HepG2 (cell line): ENCODE data around the gene IRS1. TPM values are rescaled to one million over a fixed set of nuclear protein-coding genes. Genes with fewer than 3 reads are reported as not detected.

Source experiments
- AKAP8 ChIP-seq: sonication (generic); formaldehyde crosslinking; IDR thresholded peaks from 2 replicates; pipeline ENCODE4 v1.5.1; 2020; ENCODE audit warnings: mild to moderate bottlenecking, missing genetic modification reagents
- ATM ChIP-seq: fragments of 450-650 bp; IDR thresholded peaks from 2 replicates; pipeline ENCODE4 v1.7.1; 2017; ENCODE audit warnings: mild to moderate bottlenecking, borderline replicate concordance
- CHD2 ChIP-seq: IDR thresholded peaks from 2 replicates; pipeline ENCODE4 v1.6.1; 2011; ENCODE audit warnings: low read depth, low read length, improper control_type of control experiment
- ERF ChIP-seq: IDR thresholded peaks from 2 replicates; pipeline ENCODE4 v1.6.1; 2018; ENCODE audit warnings: missing biosample characterization, missing genetic modification reagents
- GABPB1 ChIP-seq: IDR thresholded peaks from 2 replicates; pipeline ENCODE4 v1.6.1; 2016; ENCODE audit warnings: mild to moderate bottlenecking, missing genetic modification reagents, moderate library complexity, missing compliant biosample characterization
- GZF1 ChIP-seq: sonication (generic); formaldehyde crosslinking; IDR thresholded peaks from 2 replicates; pipeline ENCODE4 v1.5.1; 2020; ENCODE audit warnings: mild to moderate bottlenecking, missing genetic modification reagents
- HES4 ChIP-seq: sonication (generic); formaldehyde crosslinking; IDR thresholded peaks from 2 replicates; pipeline ENCODE4 v1.9.0; 2021; ENCODE audit warnings: mild to moderate bottlenecking, missing genetic modification reagents, borderline replicate concordance
- KDM2A ChIP-seq: sonication (generic); formaldehyde crosslinking; IDR thresholded peaks from 2 replicates; pipeline ENCODE4 v1.4.0; 2020; ENCODE audit warnings: low read depth, missing genetic modification reagents, borderline replicate concordance
- NR2F6 ChIP-seq, 2 experiments: IDR thresholded peaks; 2 replicates each; pipeline ENCODE4 v1.6.1; 2016; ENCODE audit warnings: antibody characterized with exemption in 1 of 2, mild to moderate bottlenecking in 1 of 2
- NRL ChIP-seq: sonication (generic); formaldehyde crosslinking; IDR thresholded peaks from 2 replicates; pipeline ENCODE4 v1.5.0; 2020; ENCODE audit warnings: missing genetic modification reagents, mild to moderate bottlenecking, moderate library complexity, borderline replicate concordance
- SOX5 ChIP-seq: IDR thresholded peaks from 2 replicates; pipeline ENCODE4 v1.6.1; 2016; ENCODE audit warnings: borderline replicate concordance
- TCF7 ChIP-seq: sonication (generic); IDR thresholded peaks from 2 replicates; pipeline ENCODE4 v1.6.1; 2016; ENCODE audit warnings: antibody characterized with exemption, low read depth
- THAP11 ChIP-seq: IDR thresholded peaks from 2 replicates; pipeline ENCODE4 v1.6.1; 2016; ENCODE audit warnings: missing biosample characterization, missing genetic modification reagents
- TOPORS ChIP-seq: sonication (generic); formaldehyde crosslinking; IDR thresholded peaks from 2 replicates; pipeline ENCODE4 v1.8.0; 2023; ENCODE audit warnings: mild to moderate bottlenecking, missing genetic modification reagents
- ZFAT ChIP-seq: sonication (generic); formaldehyde crosslinking; conservative IDR thresholded peaks from 2 replicates; pipeline ENCODE4 v1.8.1; 2023; ENCODE audit warnings: missing genetic modification reagents, inconsistent platforms
- ZNF124 ChIP-seq: sonication (generic); formaldehyde crosslinking; IDR thresholded peaks from 2 replicates; pipeline ENCODE4 v1.4.0; 2020; ENCODE audit warnings: missing genetic modification reagents
- ZNF17 ChIP-seq: sonication (generic); formaldehyde crosslinking; IDR thresholded peaks from 2 replicates; pipeline ENCODE4 v1.5.0; 2020; ENCODE audit warnings: mild to moderate bottlenecking, missing genetic modification reagents
- ZNF296 ChIP-seq: sonication (generic); formaldehyde crosslinking; conservative IDR thresholded peaks from 2 replicates; pipeline ENCODE4 v1.5.0; 2020; ENCODE audit warnings: mild to moderate bottlenecking, missing genetic modification reagents
- ZNF33A ChIP-seq: sonication (generic); formaldehyde crosslinking; IDR thresholded peaks from 2 replicates; pipeline ENCODE4 v1.5.1; 2020; ENCODE audit warnings: missing genetic modification reagents, mild to moderate bottlenecking, moderate library complexity, borderline replicate concordance
- ZNF556 ChIP-seq: sonication (generic); formaldehyde crosslinking; IDR thresholded peaks from 2 replicates; pipeline ENCODE4 v1.4.0; 2020; ENCODE audit warnings: mild to moderate bottlenecking, missing genetic modification reagents, borderline replicate concordance
- ZNF576 ChIP-seq: sonication (generic); formaldehyde crosslinking; IDR thresholded peaks from 2 replicates; pipeline ENCODE4 v1.4.0; 2020; ENCODE audit warnings: mild to moderate bottlenecking, missing genetic modification reagents
- ZNF678 ChIP-seq: sonication (generic); formaldehyde crosslinking; IDR thresholded peaks from 2 replicates; pipeline ENCODE4 v1.4.0; 2020; ENCODE audit warnings: mild to moderate bottlenecking, missing genetic modification reagents
- ZNF766 ChIP-seq: sonication (generic); formaldehyde crosslinking; IDR thresholded peaks from 2 replicates; pipeline ENCODE4 v1.5.0; 2020; ENCODE audit warnings: missing genetic modification reagents, borderline replicate concordance
- ZNF816 ChIP-seq: sonication (generic); formaldehyde crosslinking; IDR thresholded peaks from 2 replicates; pipeline ENCODE4 v1.8.0; 2022; ENCODE audit warnings: missing genetic modification reagents, mild to moderate bottlenecking, borderline replicate concordance
- ZSCAN21 ChIP-seq: sonication (generic); formaldehyde crosslinking; IDR thresholded peaks from 2 replicates; pipeline ENCODE4 v1.8.0; 2022; ENCODE audit warnings: mild to moderate bottlenecking, missing genetic modification reagents, moderate library complexity, borderline replicate concordance
- polyA plus RNA-seq, 8 experiments: library from polyadenylated mRNA; depleted of rRNA in 3 of 8; stranded (reverse) in 7 of 8; unstranded in 1 of 8; fragments of >200 nt; fragmentation: Illumina TruSeq in 4 of 8; extraction: Trizol in 4 of 8; gene quantifications; 2 replicates each; pipeline versions ENCODE4 v1.2.1 to v1.2.3, GENCODE V29; 2011 to 2016; ENCODE audit warnings: low read depth in 4 of 8, missing spikeins in 1 of 8, mixed read lengths in 1 of 8; ENCODE audit not compliant: insufficient read depth in 1 of 8
- total RNA-seq, 5 experiments: library from RNA; depleted of rRNA; stranded (reverse); fragments of >200 nt; fragmentation: Illumina TruSeq; extraction: Trizol; gene quantifications; 2 replicates each; pipeline ENCODE4 v1.2.3, GENCODE V29; 2016; ENCODE audit warnings: low read depth in 1 of 5
- TF ChIP-seq, protein P1 (sequence below): sonication (generic); formaldehyde crosslinking; IDR thresholded peaks from 2 replicates; pipeline ENCODE4 v1.4.0; 2020; ENCODE audit warnings: missing genetic modification reagents
- TF ChIP-seq, protein P2 (sequence below), 2 experiments: sonication (generic) in 1 of 2; formaldehyde crosslinking in 1 of 2; IDR thresholded peaks; 2 replicates each; pipeline versions ENCODE4 v1.5.1 to v1.6.1; 2011 to 2020; ENCODE audit warnings: borderline replicate concordance in 1 of 2, low read depth in 1 of 2, low read length in 1 of 2, mild to moderate bottlenecking in 1 of 2, missing genetic modification reagents in 1 of 2, moderate library complexity in 1 of 2

IRS1 gene
- total and polyA plus RNA-seq, 2 of the 13 experiments (the other 11 are each of a cell fraction or from before 2014, with no cell fraction given), result 8.7 to 9.0 TPM

DNA sequence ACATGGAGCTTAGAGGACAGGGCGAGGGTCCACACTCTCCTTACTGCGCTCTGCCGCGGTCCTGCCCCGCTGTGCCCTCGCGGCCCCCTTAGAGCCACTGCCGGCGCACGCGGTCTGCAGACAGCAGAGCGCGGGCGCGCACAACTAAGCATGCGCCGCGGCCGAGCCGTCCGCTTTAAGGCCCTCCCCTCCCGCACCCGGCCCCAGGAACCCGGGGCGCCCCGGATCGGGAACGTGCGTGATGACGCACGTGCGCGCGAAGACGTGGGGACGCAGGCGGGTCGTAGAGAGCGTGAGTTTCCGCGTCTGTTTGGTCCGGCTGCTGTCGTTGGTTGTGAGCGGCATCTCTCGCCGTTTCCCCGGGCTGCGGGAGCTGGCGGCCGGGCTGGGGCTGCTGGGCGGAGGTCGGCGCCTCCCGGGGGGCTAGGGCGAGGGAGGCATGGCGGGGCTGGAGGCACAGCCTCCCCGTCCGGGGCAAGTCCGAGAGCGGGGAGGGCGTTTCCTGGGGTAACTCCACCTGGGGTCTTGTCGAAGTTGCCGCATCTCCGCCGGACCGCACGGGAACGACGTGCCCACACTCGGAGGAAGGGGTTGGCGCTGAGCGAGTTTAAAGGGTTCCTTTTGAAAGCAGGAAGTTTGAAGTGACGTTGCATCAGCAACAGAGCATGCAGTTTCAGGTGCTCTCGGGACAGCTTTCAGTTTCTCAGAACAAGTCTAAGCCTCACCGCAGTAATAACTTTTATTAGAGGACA, 36.4 kb upstream of the IRS1 start, which contains the start of gene RHBDD1 (continued):
- TF ChIP-seq GABPB1 (CRISPR knock-in tag) (peak; percentile 85), ATM (no peak), SOX5 (CRISPR knock-in tag) (no peak), ERF (CRISPR knock-in tag) (peak; percentile 54; the same call in 1 of the 2 replicates), GZF1 (CRISPR knock-in tag) (peak; percentile 54; the same call in 1 of the 2 replicates), THAP11 (CRISPR knock-in tag) (peak; percentile 68), NRL (CRISPR knock-in tag) (peak; percentile 95), TOPORS (no peak; the same call in 1 of the 2 replicates), AKAP8 (CRISPR knock-in tag) (peak; percentile 53; the same call in 1 of the 2 replicates), ZNF124 (CRISPR knock-in tag) (peak; percentile 71; the same call in 1 of the 2 replicates), ZSCAN21 (CRISPR knock-in tag) (peak; percentile 78; the same call in 1 of the 2 replicates), HES4 (CRISPR knock-in tag) (no peak; the same call in none of the 2 replicates), ZNF17 (CRISPR knock-in tag) (no peak), ZNF33A (no peak), ZNF296 (no peak), ZNF576 (0 out of 2 replicates have a peak, but pooled peaks have one; percentile 80), KDM2A (peak; percentile 83), ZNF678 (CRISPR knock-in tag) (no peak), ZNF816 (CRISPR knock-in tag) (no peak), CHD2 (no peak), ZNF556 (CRISPR knock-in tag) (peak; percentile 64; the same call in 1 of the 2 replicates), ZFAT (CRISPR knock-in tag) (no peak), TCF7 (no peak), ZNF766 (CRISPR knock-in tag) (no peak), NR2F6 (IDR thresholded peaks at IDR 0.05) (no peak), NR2F6 (CRISPR knock-in tag; IDR thresholded peaks at IDR 0.05) (no peak; the same call in 1 of the 2 replicates)
- TF ChIP-seq, protein P1, sequence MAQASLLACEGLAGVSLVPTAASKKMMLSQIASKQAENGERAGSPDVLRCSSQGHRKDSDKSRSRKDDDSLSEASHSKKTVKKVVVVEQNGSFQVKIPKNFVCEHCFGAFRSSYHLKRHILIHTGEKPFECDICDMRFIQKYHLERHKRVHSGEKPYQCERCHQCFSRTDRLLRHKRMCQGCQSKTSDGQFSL, result no peak
- TF ChIP-seq, protein P2, sequence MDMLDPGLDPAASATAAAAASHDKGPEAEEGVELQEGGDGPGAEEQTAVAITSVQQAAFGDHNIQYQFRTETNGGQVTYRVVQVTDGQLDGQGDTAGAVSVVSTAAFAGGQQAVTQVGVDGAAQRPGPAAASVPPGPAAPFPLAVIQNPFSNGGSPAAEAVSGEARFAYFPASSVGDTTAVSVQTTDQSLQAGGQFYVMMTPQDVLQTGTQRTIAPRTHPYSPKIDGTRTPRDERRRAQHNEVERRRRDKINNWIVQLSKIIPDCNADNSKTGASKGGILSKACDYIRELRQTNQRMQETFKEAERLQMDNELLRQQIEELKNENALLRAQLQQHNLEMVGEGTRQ (IDR thresholded peaks at IDR 0.05; ENCODE audit: low read depth, low read length), result no peak
- TF ChIP-seq, protein P2 (CRISPR knock-in tag; IDR thresholded peaks at IDR 0.05; ENCODE audit: borderline replicate concordance), result peak; percentile 48; the same call in 1 of the 2 replicates
